SK-N-MC (cell line): ENCODE data around the gene YKT6.

ENCODE experiments used
- DNase-seq: peaks from one replicate; pipeline ENCODE4 v3.0.0-alpha.2; 2011; ENCODE audit warnings: low read depth, low spot score
- H3K27ac ChIP-seq: fragments of 200-600 bp; sonication (generic); 2 replicates; pipeline ENCODE4 v1.5.1; 2016; ENCODE audit warnings: mixed run types
- H3K36me3 ChIP-seq: fragments of 200-600 bp; sonication (generic); 2 replicates; pipeline ENCODE4 v1.6.1; 2017; ENCODE audit warnings: antibody characterized with exemption, low read length, mixed read lengths; ENCODE audit not compliant: insufficient read depth
- H3K4me3 ChIP-seq: fragments of 200-600 bp; sonication (generic); 2 replicates; pipeline ENCODE4 v1.5.1; 2016
- H3K9ac ChIP-seq: fragments of 200-600 bp; sonication (generic); 2 replicates; pipeline ENCODE4 v1.8.0; 2017; ENCODE audit warnings: mixed run types, mixed read lengths; ENCODE audit not compliant: insufficient read length
- H3K9me3 ChIP-seq: fragments of 200-600 bp; sonication (generic); 2 replicates; pipeline ENCODE4 v1.6.1; 2017; ENCODE audit warnings: low read depth, mild to moderate bottlenecking, antibody characterized with exemption, low read length, moderate library complexity, mixed read lengths
- EZH2 ChIP-seq: fragments of 200-600 bp; sonication (generic); IDR thresholded peaks from one replicate; pipeline ENCODE4 v1.6.1; 2017; ENCODE audit warnings: antibody characterized with exemption
- FOXP2 ChIP-seq: optimal IDR thresholded peaks from 2 replicates; pipeline ENCODE3; 2011; ENCODE audit warnings: mild to moderate bottlenecking, moderate library complexity; ENCODE audit not compliant: insufficient read depth; ENCODE audit errors: extremely low read length, control extremely low read depth
- POLR2AphosphoS5 ChIP-seq: IDR thresholded peaks from 2 replicates; pipeline ENCODE4 v1.6.1; 2012; ENCODE audit warnings: mild to moderate bottlenecking, low read depth, low read length, borderline replicate concordance

Gene YKT6

GRCh38 chr7:44247868-44248651, 47.3 kb downstream of the YKT6 start:
- Histone ChIP-seq H3K9me3 (no peaks in the 10 kb centered on the region), H3K4me3 (no peak overlapping the region)

GRCh38 chr7:44249639-44250234, 49.0 kb downstream of the YKT6 start:
- TF ChIP-seq POLR2AphosphoS5 = no peak
- no peak for TF ChIP-seq EZH2
- no peak for TF ChIP-seq FOXP2
- Histone ChIP-seq H3K9me3 (no peaks in the 10 kb centered on the region), H3K9ac (no peak overlapping the region), H3K27ac (no peak overlapping the region), H3K4me3 (no peak overlapping the region), H3K36me3 (no peaks in the 10 kb centered on the region)
- no peak for DNase-seq

More at GRCh38 chr7:44247868-44248651, 47.3 kb downstream of the YKT6 start:
- no peak overlapping the region for H3K27ac ChIP-seq
- DNase-seq = no peak
- no peak for TF ChIP-seq EZH2
- no peak for TF ChIP-seq FOXP2
- TF ChIP-seq POLR2AphosphoS5 = no peak
- no peak overlapping the region for H3K9ac ChIP-seq
- no peaks in the 10 kb centered on the region for H3K36me3 ChIP-seq

- no peak for DNase-seq
- H3K9ac ChIP-seq = no peak overlapping the region
- H3K9me3 ChIP-seq = no peaks in the 10 kb centered on the region
- H3K27ac ChIP-seq = no peak overlapping the region
- no peaks in the 10 kb centered on the region for H3K36me3 ChIP-seq
- TF ChIP-seq POLR2AphosphoS5 = no peak
- no peak for TF ChIP-seq FOXP2
- TF ChIP-seq EZH2 = no peak
- H3K4me3 ChIP-seq = no peak overlapping the region
Measured at GRCh38 chr7:44251269-44251668, 50.5 kb downstream of the YKT6 start.

- no peaks in the 10 kb centered on the region for H3K9me3 ChIP-seq
- no peak for TF ChIP-seq FOXP2
- no peak for TF ChIP-seq POLR2AphosphoS5
- TF ChIP-seq EZH2 = no peak
- no peak overlapping the region for H3K4me3 ChIP-seq
- no peak for DNase-seq
- H3K9ac ChIP-seq = no peak overlapping the region
- no peaks in the 10 kb centered on the region for H3K36me3 ChIP-seq
- no peak overlapping the region for H3K27ac ChIP-seq
Measured at GRCh38 chr7:44251881-44252280, 51.1 kb downstream of the YKT6 start.

GRCh38 chr7:44256459-44256858, 55.7 kb downstream of the YKT6 start:
- H3K36me3 ChIP-seq = no peaks in the 10 kb centered on the region
- TF ChIP-seq EZH2 = no peak
- H3K9ac ChIP-seq = no peak overlapping the region
- H3K9me3 ChIP-seq = no peaks in the 10 kb centered on the region
- DNase-seq = no peak
- H3K27ac ChIP-seq = no peak overlapping the region
- no peak overlapping the region for H3K4me3 ChIP-seq

GRCh38 chr7:44257213-44257612, 56.4 kb downstream of the YKT6 start:
- TF ChIP-seq FOXP2 (no peak), EZH2 (no peak)
- no peak overlapping the region for H3K27ac ChIP-seq
- no peak overlapping the region for H3K9ac ChIP-seq
- H3K9me3 ChIP-seq = no peaks in the 10 kb centered on the region
- H3K4me3 ChIP-seq = no peak overlapping the region
- DNase-seq = no peak
- no peaks in the 10 kb centered on the region for H3K36me3 ChIP-seq

- no peak for DNase-seq
- TF ChIP-seq POLR2AphosphoS5 (no peak), EZH2 (no peak), FOXP2 (no peak)
- Histone ChIP-seq H3K9me3 (no peaks in the 10 kb centered on the region), H3K27ac (no peak overlapping the region), H3K4me3 (no peak overlapping the region), H3K9ac (no peak overlapping the region), H3K36me3 (no peaks in the 10 kb centered on the region)
Measured at GRCh38 chr7:44257618-44258422, 57.0 kb downstream of the YKT6 start.

- TF ChIP-seq FOXP2 (no peak), POLR2AphosphoS5 (no peak), EZH2 (no peak)
- H3K36me3 ChIP-seq = no peaks in the 10 kb centered on the region
- H3K9ac ChIP-seq = no peak overlapping the region
- H3K9me3 ChIP-seq = no peaks in the 10 kb centered on the region
- no peak for DNase-seq
- H3K4me3 ChIP-seq = no peak overlapping the region
- H3K27ac ChIP-seq = no peak overlapping the region
Measured at GRCh38 chr7:44258423-44258760, 57.6 kb downstream of the YKT6 start.
